22Rv1 (cell line): Measurements from ENCODE around the gene PPP4R4.
"Not testable (repeated sequence)": the region's sequence is repeated elsewhere in the genome, so short reads cannot be mapped to it uniquely, and the experiment has no call there.

Experiments
- H3K27ac ChIP-seq: fragments of 450-650 bp; 2 replicates; pipeline ENCODE4 v1.5.1; 2017
- CTCF ChIP-seq: fragments of 450-650 bp; IDR thresholded peaks from 2 replicates; pipeline ENCODE4 v1.5.1; 2017; ENCODE audit warnings: mild to moderate bottlenecking
- ZFX ChIP-seq: fragments of 450-650 bp; IDR thresholded peaks from 2 replicates; pipeline ENCODE4 v1.6.1; 2017; ENCODE audit warnings: antibody characterized with exemption, borderline replicate concordance

The PPP4R4 gene

DNA sequence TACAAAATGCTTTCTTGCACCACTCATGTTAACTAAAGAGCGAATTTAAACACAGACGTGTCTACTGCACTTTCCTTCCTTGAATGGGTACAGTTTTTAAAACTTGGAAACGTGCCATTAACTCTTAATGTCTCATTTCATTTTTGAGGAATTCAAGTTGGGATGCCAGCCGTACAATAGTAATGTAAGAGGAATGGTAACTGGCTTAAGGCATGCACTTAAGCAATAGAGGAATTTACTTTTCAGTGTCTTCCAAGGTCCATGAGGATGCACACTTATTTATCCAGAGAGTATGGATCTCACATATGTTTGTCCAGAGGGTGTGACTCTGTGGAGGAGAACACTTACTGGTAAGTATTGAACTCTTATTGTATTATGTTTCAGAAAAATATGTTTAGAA, 52.9 kb downstream of the PPP4R4 start:
- H3K27ac ChIP-seq, result no peak overlapping the region
- TF ChIP-seq CTCF (no peak), ZFX (no peak)

GRCh38 chr14:94237046-94237445, 62.9 kb downstream of the PPP4R4 start:
- no peak overlapping the region for H3K27ac ChIP-seq
- TF ChIP-seq CTCF, result no peak
- TF ChIP-seq ZFX, result no peak

DNA sequence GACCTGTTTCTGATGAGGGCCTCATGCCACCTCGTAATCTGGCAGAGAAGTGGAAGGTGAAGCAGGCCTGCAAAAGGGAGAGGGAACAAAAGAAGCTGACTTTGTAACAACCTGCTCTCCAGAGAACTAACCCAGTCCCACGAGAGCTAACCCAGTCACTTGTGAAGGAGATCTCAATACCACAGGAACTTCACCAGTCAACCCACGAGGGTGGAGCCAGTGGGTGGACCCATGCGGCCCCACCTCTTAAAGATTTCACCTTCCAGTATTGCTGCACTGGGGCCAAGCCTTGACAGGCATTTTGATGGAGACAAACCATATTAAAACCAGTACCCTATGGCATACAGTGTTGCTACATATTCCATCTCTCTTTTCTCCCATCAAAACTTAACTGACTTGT, 63.9 kb downstream of the PPP4R4 start:
- H3K27ac ChIP-seq, result no peak overlapping the region
- no peak for TF ChIP-seq ZFX
- no peak for TF ChIP-seq CTCF

GRCh38 chr14:94239406-94239805, 65.3 kb downstream of the PPP4R4 start:
- H3K27ac ChIP-seq, result no peak overlapping the region
- TF ChIP-seq ZFX (no peak), CTCF (no peak)

- no peak overlapping the region for H3K27ac ChIP-seq
- TF ChIP-seq CTCF (no peak), ZFX (no peak)
Measured at GRCh38 chr14:94244182-94244581, 70.1 kb downstream of the PPP4R4 start.

DNA sequence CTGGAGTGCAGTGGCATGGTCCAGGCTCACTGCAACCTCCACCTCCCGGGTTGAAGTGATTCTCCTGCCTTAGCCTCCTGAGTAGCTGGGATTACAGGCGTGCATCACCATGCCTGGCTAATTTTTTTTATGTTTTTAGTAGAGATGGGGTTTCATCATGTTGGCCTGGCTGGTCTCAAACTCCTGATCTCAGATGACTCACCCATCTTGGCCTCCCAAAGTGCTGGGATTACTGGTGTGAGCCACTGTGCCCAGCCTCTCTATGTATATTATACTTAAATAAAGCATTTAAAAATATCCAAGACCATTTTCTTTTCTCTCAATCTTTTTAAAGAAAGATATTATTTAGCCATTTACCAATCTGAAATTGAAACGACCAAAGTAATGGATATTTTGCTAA, 90.1 kb downstream of the PPP4R4 start:
- not testable (repeated sequence) for H3K27ac ChIP-seq

GRCh38 chr14:94267352-94267751, 93.2 kb downstream of the PPP4R4 start:
- no peak overlapping the region for H3K27ac ChIP-seq
- TF ChIP-seq ZFX, result no peak
- TF ChIP-seq CTCF, result no peak

- not testable (repeated sequence) for H3K27ac ChIP-seq
Measured at GRCh38 chr14:94268582-94268981, 94.5 kb downstream of the PPP4R4 start.

GRCh38 chr14:94269156-94269555, 95.0 kb downstream of the PPP4R4 start:
- no peak for TF ChIP-seq ZFX
- no peak for TF ChIP-seq CTCF

GRCh38 chr14:94276898-94277561, 102.9 kb downstream of the PPP4R4 start:
- not testable (repeated sequence) for H3K27ac ChIP-seq

More at GRCh38 chr14:94269156-94269555, 95.0 kb downstream of the PPP4R4 start:
- no peak overlapping the region for H3K27ac ChIP-seq
